Choroid plexus epithelial cell (primary cell): ENCODE measurements around the gene OR10D3.
"Not testable (repeated sequence)": the region's sequence is repeated elsewhere in the genome, so short reads cannot be mapped to it uniquely, and the experiment has no call there.

Experiments used
- DNase-seq: peaks from one replicate; pipeline ENCODE4 v3.0.0-alpha.2; 2010; ENCODE audit warnings: low read depth
- H3K4me3 ChIP-seq: 2 replicates; pipeline ENCODE4 v1.5.1; 2011; ENCODE audit warnings: low read depth, mild to moderate bottlenecking, control low read depth, low read length, moderate library complexity
- CTCF ChIP-seq: conservative IDR thresholded peaks from 2 replicates; pipeline ENCODE4 v1.5.1; 2011; ENCODE audit warnings: low read depth, mild to moderate bottlenecking, control low read depth, inconsistent platforms, low read length, moderate library complexity

The OR10D3 gene

GRCh38 chr11:124219126-124219525 lies 36.0 kb downstream of the OR10D3 start:
- no peak for TF ChIP-seq CTCF
- no peak for DNase-seq

GRCh38 chr11:124222407-124222806 lies 39.3 kb downstream of the OR10D3 start:
- DNase-seq, result no peak
- no peak for TF ChIP-seq CTCF
- no peak overlapping the region for H3K4me3 ChIP-seq

More at GRCh38 chr11:124219126-124219525, 36.0 kb downstream of the OR10D3 start:
- H3K4me3 ChIP-seq, result no peak overlapping the region

- not testable (repeated sequence) for H3K4me3 ChIP-seq
- peak; percentile 13 for DNase-seq
These were observed 41.7 kb downstream of the OR10D3 start for GRCh38 chr11:124224618-124225423.

GRCh38 chr11:124225471-124225870 lies 42.3 kb downstream of the OR10D3 start:
- DNase-seq, result no peak
- TF ChIP-seq CTCF, result no peak

GRCh38 chr11:124233376-124233775 lies 50.2 kb downstream of the OR10D3 start:
- H3K4me3 ChIP-seq, result no peak overlapping the region
- TF ChIP-seq CTCF, result no peak
- no peak for DNase-seq

More at GRCh38 chr11:124225471-124225870, 42.3 kb downstream of the OR10D3 start:
- no peak overlapping the region for H3K4me3 ChIP-seq
